ENCODE measurements around the gene ITGB2. TPM values are rescaled to one million over a fixed set of nuclear protein-coding genes. Genes with fewer than 3 reads are reported as not detected.

The ITGB2 gene
- total RNA-seq, 1 donor from 2014 or later, result 35.1 TPM

DNA sequence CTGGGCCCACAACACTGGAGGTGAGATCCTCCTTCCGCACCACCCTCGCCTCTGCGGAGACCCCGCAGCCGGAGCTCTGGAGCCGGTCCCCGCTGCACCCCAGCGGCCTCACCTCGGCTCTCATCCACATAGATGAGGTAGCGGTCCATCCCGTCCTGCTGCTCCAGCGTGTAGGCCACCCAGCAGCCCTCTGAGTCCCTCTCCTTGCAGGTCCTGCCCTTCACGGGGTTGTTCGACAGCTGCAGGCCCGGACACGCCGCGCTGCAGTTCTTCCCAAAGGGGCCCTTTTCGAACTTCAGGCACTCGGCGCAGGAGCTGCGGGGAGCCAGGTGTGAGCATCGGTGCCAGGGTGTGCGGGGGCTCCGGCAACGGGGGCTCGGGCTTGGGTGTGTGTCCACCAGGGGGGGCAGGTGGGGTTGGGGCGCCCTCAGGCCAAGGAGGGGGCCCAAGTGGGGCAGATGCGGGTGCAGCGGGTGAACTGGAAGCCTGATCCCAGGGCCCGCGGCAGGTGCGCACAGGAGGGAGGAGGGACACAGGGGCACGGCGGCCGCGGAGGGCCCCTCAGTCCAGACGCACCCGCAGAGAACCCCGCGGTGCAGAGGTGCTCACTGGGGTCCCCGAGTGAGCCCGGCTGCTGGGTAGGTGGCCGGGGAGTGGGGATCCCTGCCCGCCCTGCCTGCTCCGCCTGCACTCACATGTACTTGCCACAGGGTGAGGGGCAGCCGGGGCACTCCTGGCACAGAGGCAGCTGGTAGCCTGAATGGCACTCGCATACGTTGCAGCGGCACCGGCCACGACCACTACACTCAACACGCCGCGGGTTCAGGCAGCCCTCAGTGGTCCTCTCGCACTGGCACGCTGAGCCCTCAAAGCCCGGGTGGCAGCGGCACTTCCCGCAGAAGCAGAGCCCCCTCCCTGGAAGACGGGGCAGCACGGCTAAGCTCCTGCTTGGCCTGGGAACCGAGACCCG lies 31.8 kb downstream of the ITGB2 start:
- no peak overlapping the region for H3K27ac ChIP-seq
- H3K4me3 ChIP-seq, result no peak overlapping the region
- no peaks in the 10 kb centered on the region for H3K36me3 ChIP-seq
- no peaks in the 10 kb centered on the region for H3K9me3 ChIP-seq
- no peak for TF ChIP-seq CTCF (IDR thresholded peaks at IDR 0.05)
- no peak for TF ChIP-seq POLR2AphosphoS5 (IDR thresholded peaks at IDR 0.05; ENCODE audit: insufficient read depth in 1 of 2, low read depth in 1 of 2)
- no peak for TF ChIP-seq POLR2A (IDR thresholded peaks at IDR 0.05)
- no peak for DNase-seq (ENCODE audit: extremely low spot score in 2 of 2)
- no peaks in the 10 kb centered on the region for H3K4me1 ChIP-seq
- H3K27me3 ChIP-seq, result no peaks in the 10 kb centered on the region
- intact Hi-C loops (cut with DNase I), result no loop called here

GRCh38 chr21:44887807-44888580 lies 32.7 kb downstream of the ITGB2 start:
- no peaks in the 10 kb centered on the region for H3K4me1 ChIP-seq
- no peak overlapping the region for H3K4me3 ChIP-seq
- intact Hi-C loops (cut with DNase I), result no loop called here
- H3K27ac ChIP-seq, result no peak overlapping the region
- no peaks in the 10 kb centered on the region for H3K36me3 ChIP-seq
- TF ChIP-seq CTCF (IDR thresholded peaks at IDR 0.05) (no peak), POLR2A (IDR thresholded peaks at IDR 0.05) (no peak), POLR2AphosphoS5 (IDR thresholded peaks at IDR 0.05; ENCODE audit: insufficient read depth in 1 of 2, low read depth in 1 of 2) (no peak)
- no peaks in the 10 kb centered on the region for H3K27me3 ChIP-seq
- no peaks in the 10 kb centered on the region for H3K9me3 ChIP-seq
- DNase-seq (ENCODE audit: extremely low spot score in 2 of 2), result no peak

DNA sequence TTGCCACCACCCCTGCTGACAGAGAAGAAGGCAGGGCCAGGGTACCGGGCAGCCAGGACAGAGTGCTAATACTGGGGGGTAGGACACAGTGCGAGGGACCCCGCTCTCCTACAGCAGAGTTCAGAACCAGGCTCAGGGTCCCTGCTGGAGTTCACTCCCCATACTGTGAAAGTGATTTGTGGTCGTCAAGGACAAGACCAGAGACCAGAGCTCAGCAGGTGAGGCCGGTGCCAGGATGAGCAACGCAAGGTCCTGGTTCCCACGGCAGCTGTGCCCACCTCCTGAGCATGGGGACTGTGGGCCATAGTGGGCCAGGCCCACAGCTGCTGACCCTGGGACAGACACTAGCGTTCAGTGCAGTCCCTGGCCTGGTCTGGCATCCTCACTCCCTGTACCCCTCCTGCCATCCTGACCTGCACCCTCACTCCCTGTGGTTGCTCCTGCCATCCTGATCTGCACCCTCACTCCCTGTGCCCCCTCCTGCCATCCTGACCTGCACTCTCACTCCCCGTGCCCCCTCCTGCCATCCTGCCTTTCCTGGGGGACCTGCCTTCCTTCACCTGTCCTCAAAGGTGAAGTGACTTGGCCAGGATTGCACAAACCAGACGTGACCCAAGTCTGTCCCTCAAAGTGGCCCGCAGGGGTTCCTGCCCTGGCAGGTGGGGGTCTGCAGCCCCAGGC lies 33.4 kb downstream of the ITGB2 start:
- Histone ChIP-seq H3K27ac (no peak overlapping the region), H3K27me3 (no peaks in the 10 kb centered on the region), H3K36me3 (no peaks in the 10 kb centered on the region), H3K9me3 (no peaks in the 10 kb centered on the region), H3K4me1 (no peaks in the 10 kb centered on the region), H3K4me3 (no peak overlapping the region)
- intact Hi-C loops (cut with DNase I), result no loop called here
- no peak for TF ChIP-seq POLR2AphosphoS5 (IDR thresholded peaks at IDR 0.05; ENCODE audit: insufficient read depth in 1 of 2, low read depth in 1 of 2)
- no peak for TF ChIP-seq POLR2A (IDR thresholded peaks at IDR 0.05)
- no peak for TF ChIP-seq CTCF (IDR thresholded peaks at IDR 0.05)
- DNase-seq (ENCODE audit: extremely low spot score in 2 of 2), result no peak

DNA sequence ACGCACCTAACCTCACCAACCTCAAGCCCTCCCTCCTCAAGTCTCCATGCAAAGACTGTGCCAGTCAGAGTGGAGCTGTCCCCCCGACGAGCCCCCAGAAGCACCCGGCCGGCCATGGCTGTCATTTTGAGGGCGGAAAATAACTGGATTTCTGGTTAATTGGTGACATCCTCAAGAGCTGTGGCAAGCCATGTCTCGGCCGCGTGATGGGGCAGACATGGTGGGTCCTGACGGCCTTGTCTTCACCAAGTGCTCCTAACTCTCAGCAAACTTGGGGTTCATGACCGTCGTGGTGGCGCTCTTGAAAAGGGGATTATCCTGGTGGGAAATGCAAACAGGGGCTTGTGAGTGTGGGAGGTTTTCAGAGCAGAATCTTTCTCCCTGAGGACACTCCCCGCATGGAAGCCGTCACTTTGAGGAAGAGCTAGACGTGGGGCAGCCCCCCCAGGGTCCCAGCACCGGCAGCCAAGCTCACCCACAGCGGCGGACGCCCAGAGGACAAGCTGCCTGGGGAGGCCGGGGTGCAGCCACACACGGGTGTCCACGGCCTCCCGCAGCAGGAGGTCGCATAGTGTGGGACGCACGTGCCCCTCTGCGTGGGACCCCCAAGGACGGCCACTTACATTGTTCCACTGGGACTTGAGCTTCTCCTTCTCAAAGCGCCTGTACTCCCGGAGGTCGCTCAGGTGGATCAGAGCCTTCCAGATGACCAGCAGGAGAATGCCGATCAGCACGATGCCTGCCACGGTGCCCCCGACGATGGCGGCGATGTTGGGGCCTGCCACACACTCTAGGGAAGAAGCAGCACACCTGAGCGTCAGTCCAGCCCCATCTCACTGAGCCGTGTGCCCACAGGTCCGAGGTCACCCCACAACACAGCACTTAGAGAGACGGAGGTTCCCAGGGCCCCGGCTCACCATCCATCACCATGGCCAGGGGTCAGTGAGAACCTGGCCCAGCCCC lies 34.3 kb downstream of the ITGB2 start:
- no peak for TF ChIP-seq CTCF (IDR thresholded peaks at IDR 0.05)
- TF ChIP-seq POLR2AphosphoS5 (IDR thresholded peaks at IDR 0.05; ENCODE audit: insufficient read depth in 1 of 2, low read depth in 1 of 2), result no peak
- TF ChIP-seq POLR2A (IDR thresholded peaks at IDR 0.05), result no peak
- Histone ChIP-seq H3K36me3 (no peaks in the 10 kb centered on the region), H3K4me1 (peaks cover 5% of the 10 kb centered on the region), H3K4me3 (no peak overlapping the region), H3K27ac (no peak overlapping the region), H3K27me3 (no peaks in the 10 kb centered on the region), H3K9me3 (no peaks in the 10 kb centered on the region)
- no peak for DNase-seq (ENCODE audit: extremely low spot score in 2 of 2)
- intact Hi-C loops (cut with DNase I), result no loop called here
